Measurements from ENCODE around the gene FARS2.

GRCh38 chr6:5453546-5453945, 192.2 kb downstream of the FARS2 start:
- TF ChIP-seq CTCF (IDR thresholded peaks at IDR 0.05) (no peak), EZH2 (IDR thresholded peaks at IDR 0.05; ENCODE audit: borderline replicate concordance, insufficient read depth, low read depth, low read length, poor library complexity, severe bottlenecking) (no peak)
